Suppressor macrophage treated with lipopolysaccharide for 4 hours (primary cell): ENCODE results near the gene ENTPD6.
A peak's percentile ranks its signal among the peaks of the same experiment; 100 is the strongest.

ENCODE experiments used
- DNase-seq: peaks from one replicate; pipeline ENCODE4 v3.0.0-alpha.2; 2020

ENTPD6 gene

DNA sequence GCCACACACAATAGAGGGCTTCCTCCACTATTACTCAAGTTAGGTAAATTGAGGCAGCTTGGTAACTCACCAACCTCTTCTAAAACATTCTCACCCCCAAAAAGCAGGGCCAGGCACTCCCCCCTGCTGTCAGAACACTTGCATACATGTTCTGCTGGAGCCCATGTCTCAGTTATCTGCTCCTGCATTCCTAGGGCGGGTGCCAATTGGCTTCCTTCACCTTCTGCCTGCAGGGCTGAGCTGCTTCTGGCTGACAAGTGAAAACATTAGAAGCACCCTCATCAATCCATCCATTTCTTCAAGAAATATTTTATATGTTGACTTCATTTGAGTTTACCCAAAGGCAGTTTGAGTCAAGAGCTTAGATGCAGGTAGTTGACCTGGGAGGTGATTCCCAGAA is 4.5 kb upstream of the ENTPD6 start:
- no peak for DNase-seq

DNA sequence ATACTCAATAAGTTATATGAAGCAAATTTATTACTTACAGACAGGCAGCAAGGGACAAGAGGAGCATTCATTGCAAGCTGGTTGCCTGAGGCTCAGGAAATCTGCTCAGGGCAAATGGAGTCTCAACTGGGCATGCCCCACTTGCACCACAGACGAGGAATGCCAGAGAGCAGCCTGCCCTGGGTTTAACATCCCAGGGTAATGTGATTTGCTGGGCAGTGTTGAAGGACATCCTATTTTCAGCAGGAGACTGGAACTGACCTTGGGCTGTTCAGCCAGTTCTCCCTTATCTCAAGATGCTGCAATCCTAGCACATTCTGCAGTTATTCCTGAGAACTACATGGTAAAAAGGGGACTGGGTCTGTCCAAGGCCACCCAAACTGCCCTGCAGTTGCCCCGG is 3.8 kb upstream of the ENTPD6 start:
- DNase-seq, result no peak

DNA sequence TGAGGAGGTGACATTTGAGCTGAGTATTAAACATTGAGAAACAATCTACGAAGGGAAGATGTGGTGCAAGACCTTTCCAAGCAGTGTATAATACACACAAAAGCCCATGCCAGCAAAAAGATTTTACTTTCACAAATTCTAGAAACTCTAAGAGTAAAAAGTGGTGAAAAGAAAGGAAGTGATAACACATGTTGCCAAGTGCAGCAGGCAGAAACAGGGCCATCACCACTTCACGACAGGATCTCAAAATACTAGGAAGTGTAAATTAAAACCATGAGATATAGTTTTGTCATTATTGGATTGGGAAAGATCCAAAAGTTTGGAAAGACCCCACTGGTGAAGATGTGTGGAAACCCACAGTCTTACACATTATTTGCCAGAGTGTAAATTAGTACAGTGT is 1.7 kb upstream of the ENTPD6 start:
- peak; percentile 11 for DNase-seq

DNA sequence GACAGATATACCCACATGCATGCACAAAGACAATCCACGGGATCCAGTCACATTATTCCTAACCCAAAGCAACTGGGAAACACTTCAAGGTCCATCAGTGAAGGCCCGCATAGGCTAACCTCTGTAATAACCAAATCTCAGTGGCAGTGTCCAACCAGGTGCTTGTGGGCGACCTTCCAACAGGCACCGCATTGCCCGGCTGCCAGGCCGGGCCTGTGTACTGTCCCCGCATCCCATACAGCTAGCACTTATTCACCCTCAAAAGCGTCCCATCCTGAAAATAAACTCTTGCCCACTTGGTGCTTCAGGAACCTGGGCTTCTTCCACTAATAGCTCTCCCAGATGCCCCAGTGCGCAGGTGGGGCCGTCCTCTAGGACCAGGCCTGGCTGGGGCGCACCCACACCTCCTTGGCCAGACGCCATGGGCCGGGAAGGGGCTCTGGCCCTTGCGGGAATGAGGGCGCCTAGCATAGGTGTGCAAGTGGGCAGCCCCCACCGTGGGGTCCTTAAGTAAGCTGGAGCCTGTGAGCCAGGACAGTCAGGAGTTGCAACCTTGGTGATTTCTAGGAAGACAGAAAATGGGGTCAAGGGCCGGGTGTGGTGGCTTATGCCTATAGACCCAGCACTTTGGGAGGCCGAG is 1.1 kb upstream of the ENTPD6 start:
- DNase-seq, result no peak

DNA sequence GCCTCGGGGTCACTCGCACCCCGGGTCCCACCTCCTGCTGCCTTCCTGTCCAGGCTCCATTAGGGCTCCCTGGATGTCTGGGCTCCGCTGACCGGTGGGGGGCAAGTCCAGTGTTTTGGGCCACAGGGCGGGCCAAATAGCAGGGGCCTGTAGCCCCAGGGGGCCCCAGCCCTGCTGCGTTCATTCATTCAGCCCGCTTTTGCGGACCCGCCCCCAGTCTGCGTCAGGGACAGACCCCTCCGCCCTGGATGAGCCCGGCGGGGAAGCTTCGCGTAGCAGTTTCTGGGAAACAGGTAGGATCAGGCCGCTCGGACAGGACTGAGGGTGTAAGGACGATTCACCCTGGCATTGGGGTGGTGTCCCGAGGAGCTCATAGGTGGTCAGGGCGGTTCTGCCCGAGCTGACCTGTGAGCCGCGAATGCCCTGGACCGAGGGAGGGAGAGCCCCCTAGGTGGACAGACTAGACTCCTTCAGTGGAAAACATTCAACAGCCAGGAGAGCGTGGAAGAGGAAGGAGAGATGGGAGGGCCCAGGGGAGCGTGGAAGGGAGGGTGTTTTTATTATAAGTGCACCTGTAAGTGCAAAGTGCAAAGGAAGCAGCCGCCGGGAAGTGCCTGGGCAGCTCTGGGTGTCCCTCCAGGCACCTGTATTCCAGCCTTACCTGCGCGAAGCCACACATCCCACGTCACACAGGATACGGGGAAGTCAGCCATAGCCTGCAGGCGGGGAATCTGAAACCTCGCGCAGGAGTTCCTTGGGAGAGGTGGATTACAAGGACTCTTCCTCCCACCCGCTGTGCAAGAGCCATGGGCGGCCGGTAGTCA is 662 bp downstream of the ENTPD6 start:
- peak; percentile 18 for DNase-seq

DNA sequence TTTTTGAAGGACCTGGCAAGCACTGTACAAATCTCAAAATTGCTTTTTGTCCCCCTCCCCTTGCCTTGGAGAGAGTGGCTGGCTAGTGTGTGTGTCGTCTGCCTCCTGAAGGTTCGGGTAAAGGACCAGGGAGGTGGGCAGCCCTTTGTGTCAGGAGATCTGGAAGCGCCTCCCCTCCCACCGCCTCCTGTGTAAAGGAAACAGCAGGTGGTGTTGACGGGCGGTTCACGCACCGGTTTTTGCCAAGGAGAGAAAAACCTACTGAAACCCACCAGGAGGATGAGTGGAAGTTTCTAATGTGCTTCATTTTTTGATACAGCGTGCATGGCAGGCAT is 1.2 kb downstream of the ENTPD6 start:
- no peak for DNase-seq

DNA sequence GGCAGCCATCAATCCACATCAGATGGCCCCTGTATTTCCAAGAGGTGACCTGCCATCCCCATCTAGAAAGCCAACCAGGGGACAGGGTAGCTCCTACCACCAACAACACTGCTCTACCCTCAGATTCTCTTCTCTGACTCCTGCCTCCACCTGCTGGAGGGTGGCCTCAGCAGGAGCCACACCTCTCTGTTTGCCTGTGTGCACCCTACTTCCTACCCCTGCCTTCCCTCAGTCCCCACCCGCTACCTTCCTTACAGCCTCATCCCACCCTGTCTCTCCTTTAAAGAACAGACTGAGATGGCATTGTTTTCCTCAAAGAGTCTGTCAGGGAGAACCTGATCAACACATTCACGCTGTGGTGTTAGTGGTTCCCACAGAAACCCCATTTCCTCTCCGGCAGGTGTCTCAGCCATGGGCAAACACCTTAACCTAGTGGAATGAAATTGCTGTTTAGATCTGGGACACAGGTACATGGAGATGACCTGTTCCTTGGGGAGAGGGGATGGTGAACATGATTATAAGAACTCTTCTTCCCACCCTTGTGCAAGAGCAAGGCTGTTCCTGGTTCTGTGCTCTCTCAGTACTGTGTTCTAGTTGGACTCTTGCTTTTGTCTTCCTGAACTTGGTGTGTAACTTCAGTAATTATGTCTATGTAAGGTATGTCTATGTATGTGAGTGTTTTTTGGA is 1.8 kb downstream of the ENTPD6 start:
- DNase-seq, result no peak

DNA sequence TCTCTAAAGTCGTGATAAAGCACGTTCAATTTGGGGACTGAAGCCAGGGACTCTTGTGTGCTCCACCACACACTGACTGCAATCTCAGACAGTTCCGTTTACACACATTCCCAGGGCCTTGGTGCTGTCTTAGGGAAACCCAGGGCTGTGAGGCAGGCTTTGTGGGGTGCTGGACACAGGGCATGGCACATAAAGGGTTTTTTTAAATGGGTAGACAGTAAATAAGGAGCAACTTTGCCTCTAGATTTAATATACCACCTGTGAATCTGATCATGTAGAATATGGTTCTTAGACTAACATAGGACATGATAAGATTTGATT is 2.3 kb downstream of the ENTPD6 start:
- no peak for DNase-seq

DNA sequence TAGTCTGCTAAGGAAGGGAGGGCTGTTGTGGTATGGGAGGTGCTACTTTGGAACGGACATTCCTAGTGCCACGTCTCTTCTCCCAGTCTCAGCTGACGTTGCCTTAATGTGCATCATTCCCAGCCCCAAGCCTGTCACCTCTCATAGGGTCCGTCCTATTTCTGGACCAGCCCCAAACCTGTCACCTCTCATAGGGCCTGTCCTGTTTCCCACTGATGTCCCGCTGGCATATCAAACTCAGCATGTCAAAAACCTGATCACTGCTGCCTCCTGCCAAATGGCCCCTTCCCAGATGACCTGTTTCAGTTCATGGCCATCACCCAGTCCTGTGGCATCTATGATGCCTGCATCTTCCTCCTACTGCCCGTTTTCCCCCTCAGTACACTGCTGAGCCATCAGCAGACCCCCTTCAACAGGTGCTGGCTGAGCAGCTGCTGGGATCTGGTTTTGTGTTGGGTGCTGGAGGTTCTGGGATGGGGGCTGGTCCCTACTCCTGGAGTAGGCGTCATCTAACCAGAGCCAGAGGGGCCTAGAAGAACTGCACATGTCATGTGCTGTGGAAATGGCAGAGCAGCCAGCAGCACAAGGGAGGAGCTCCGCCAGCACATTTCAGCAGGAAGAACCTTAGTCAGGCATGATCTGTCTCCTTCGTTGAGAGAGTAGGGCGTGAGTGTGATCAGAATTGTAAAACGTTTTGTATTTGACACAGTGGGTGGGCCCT is 3.3 kb downstream of the ENTPD6 start:
- no peak for DNase-seq

DNA sequence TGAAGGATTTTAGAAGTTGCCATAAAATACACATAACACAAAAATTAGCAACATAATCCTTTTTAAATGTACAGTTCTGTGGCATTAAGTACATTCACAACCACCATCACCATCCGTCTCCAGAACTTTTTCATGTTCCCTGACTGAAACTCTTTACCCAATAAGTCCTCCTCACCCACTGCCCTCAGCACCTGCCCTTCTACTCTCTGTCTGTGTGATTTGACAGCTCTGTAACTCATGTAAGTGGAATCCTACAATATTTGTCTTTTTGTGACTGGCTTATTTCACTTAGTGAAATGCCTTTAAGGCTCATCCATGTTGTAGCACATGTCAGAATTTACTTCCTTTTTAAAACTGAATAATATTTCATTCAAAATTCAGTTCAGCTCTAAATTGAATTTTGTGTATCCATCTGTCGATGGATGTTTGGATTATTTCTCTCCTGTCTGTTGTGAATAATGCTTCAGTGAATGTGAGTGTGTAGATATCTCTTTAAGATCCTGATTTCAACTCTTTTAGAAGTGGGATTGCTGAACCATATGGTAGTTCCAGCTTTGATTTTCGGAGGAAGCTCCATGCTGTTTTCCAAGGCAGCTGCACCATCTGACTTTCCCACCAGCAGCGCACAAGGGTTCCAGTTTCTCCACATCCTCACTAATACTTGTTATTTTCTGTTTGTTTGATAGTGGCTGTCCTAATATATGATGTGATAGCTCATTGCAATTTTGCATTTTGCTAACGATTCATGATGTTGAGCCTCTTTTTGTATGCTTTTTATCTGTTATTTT is 4.2 kb downstream of the ENTPD6 start:
- no peak for DNase-seq

DNA sequence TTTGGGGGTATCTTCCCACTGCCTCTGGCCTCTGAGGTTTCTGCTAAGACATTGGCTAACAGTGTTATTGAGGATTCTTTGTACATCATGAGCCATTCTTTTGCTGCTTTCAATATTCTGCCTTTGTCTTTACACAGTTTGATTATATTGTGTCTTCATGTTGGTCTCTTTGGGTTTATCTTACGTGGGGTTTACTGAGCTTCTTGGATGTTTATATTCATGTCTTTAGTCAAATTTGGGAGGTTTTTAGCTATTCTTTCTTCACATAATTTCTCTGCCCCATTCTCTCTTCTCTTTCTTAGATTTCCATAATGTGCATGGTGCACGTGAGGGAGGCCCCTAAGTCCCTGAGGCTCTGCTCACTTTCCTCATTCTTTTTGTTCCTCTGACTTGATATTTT is 7.6 kb downstream of the ENTPD6 start:
- no peak for DNase-seq

DNA sequence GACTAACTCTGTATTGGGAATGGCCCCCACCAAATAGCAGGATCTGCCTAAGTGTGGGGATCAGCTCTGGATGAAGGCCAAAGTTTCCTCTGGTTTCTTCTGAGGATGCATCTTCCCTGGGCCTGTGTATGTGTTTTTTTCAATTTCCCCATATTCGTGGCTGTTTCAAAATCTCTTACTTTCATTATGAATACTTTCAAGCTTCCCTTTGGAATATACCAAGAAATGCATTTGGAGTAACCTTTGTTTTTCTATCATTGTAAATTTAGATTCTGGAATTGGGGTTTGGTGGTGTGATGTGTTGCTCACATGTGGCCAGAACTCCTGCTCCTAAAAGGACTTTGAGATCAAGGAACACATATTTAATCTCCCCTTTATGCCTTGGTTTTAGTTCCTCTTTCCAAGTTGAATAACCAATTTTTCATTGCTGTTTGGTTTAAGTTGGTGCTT is 8.4 kb downstream of the ENTPD6 start:
- peak; percentile 77 for DNase-seq

DNA sequence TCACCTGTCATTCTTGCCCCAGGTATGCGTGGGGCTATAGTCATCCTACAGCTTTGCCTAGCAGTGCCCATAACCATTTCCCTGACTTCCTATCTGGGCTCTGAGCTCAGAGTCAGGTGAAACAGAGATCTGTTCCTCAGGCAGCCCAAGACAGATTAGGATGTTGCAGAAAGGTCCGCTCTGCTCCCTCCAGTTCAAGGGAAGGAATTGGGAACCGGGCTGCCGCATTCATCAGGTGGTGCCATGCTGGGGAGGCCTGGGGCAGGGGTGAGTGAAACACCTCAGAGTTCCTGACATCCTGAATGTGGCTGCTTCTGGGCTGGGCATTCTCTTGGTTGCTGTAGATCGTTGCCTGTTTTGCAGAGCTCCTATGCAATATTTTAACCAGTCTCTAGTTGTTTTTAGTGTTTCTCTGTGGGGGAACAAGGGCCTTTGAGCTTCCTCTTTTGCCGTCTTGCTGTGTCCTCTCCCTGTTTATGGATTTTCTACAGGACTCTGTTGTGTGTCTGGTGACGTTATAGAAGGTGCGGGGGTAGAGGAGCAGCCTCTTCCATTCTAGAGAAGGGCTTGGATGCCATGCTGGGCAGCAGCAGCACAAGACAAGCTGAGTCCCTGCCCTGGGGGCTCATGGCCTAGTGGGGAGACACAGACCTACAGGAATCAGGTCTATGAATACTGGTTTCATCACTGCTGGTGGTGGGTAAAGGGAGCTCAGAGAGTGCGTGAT is 9.2 kb downstream of the ENTPD6 start:
- peak; percentile 51 for DNase-seq

DNA sequence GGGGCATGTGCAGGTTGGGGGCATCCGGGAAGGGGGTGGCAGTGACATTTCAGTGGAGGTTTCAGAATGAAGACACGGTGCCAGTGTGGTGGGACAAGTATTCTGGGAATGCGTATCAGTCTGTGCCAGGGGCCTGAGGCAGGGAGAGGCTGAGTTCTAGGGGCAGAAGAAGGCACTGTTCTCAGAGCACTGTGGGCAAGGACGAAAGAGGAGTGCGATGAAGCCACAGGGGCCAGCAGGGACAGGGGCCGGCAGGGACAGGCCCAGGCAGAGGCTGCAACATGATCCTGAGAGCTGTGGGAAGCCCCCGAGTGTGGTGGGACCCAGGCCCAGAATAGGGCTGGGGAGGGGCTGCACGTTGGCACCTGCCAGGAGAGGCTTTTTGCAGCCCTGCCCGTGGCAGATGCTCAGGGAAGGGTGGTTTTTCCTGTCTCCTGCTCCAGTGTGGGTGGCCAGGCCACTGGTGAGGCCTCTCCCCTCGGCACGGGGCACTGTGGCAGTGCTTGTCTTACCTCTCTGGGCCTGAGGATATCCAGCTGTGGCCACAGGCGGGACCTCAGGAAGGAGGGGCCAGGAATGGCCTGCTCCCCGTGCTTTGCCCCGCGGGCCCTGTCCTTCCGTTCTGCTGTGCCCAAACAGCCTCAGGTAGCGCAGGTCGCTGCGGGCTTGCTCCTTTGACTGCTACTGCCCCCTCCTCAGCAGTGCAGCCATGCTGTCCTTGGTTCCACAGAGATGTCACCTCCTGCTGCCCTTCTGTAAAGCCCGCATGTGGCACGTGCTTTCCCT is 10.0 kb downstream of the ENTPD6 start:
- DNase-seq, result no peak

DNA sequence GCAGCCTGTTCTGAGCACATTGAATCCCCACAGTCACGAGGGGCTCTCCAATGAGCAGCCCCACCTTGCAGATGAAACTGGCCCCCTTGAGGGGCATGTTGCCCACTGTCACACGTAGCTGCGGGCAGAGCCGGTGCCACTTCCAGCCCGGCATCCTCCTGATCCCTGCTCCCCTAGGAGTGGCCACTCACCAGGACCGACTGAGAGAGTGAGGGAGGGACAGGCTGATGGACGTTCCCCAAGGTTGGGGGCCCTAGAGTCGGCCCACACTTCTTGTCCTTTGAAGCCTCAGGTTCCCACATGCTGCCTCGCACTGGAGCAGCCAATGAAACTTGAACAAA is 10.5 kb downstream of the ENTPD6 start:
- DNase-seq, result no peak

DNA sequence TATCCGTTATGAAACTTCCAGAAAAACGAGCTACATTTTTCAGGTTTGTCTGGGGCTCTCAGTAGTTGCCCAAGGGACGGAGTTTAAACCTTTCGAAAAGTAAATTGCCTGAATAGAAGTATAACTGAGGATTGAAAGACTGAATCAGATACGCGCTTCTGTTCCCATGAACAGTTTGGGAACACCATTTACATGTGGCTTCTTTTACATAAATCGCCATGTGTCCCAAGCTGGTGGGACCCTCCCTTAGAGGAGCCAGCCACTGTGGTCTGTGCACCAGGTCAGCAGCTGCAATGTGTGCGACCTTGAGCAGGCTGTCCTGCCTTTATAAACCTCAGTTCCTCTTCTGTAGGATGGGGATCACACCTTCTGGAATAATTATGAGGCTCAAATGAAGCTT is 11.0 kb downstream of the ENTPD6 start:
- DNase-seq, result no peak

DNA sequence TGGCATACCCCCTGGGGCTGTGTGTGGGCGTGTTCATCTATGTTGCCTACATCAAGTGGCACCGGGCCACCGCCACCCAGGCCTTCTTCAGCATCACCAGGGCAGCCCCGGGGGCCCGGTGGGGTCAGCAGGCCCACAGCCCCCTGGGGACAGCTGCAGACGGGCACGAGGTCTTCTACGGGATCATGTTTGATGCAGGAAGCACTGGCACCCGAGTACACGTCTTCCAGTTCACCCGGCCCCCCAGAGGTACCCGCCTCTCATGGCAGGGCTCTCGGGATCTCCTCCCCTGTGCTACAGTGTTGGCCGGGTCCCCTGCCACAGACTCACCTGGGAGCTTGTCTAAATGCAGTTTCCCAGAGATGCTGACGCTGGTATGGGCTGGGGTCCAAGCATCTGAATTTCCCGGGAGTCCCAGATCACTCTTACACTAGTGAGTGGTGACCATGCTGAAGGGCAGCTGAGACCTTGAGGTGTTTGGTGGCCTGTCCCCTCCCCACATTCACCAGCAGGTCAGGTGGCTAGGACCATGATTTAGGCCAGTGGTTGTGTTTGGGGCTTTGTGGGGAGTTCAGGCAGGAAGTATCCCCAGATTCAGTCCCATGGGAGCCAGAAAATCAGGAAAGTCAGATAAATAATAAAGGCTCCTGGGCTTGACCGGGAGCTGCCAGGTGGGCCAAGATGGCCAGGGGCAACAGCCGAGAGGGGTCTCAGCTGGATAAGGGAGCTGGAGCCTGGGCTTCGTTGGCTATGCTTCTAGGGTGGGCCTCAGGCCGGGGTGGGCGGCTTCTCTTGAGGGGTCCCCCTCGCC is 11.8 kb downstream of the ENTPD6 start:
- no peak for DNase-seq

DNA sequence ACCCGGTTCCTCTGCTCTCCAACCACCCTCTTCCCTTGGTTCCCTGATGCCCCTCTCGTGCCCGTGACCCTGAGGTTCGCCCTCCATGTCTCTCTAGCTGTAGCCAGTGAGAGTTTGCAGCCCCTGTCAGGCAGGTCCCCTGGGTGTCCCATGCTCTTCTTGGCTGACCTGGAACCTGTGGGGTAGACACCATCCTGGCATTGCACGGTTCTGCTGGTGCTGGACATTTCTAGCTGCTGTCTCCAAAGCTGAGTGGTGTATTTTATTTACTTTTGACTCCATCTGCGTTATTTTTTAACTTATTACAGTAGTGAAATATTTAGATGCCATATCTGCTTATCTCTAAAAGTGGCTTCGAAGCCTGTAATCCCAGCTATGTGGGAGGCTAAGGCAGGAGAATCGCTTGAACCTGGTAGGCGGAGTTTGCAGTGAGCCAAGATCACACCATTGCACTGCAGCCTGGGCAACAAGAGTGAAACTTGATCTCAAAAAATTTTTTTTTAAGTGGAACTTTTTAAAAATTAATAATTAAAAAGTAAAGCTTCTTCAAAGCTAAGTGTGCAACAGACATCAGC is 12.5 kb downstream of the ENTPD6 start:
- DNase-seq, result no peak

DNA sequence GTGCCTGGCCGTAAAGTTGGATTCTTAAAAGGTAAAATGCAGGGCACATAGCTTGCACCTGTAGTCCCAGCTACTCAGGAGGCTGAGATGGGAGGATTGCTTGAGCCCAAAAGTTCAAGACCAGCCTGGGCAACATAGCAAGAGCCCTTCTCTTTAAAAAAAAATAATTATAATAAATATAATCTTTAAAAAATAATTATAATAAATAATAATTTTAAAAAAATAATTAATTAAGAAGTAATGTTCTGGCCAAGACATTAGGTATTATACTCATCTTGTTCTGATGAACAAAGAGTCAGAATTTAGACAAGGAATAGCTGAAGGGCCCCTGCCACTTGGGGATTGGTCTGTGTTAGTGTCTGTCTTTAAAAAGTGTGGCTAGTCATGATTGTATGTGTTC is 13.9 kb downstream of the ENTPD6 start:
- DNase-seq, result no peak

DNA sequence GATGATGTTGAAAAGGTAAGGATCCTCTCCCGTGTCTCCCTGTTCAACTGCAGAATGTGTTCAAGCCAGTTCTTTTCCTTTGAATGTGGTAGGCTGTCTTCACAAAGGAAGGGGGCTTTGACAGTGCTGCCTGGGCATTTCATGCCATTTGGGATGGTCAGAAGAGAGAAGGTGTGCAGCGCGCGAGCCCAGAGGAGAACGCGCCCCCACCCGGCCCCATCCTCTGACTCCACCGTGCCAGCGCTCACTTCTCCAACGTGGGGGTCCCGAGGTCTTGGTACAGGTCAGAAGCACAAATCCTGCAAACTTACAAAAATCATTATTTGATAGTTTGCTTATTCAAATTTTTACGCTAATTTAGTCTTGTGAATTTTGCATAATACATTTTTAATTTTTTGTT is 14.4 kb downstream of the ENTPD6 start:
- DNase-seq, result no peak
